Measurements from ENCODE around the gene FMNL3.

- TF ChIP-seq TBX2 (CRISPR knock-in tag; IDR thresholded peaks at IDR 0.05; ENCODE audit: borderline replicate concordance) (no peak), CTCF (CRISPR knock-in tag; IDR thresholded peaks at IDR 0.05) (no peak), SETDB1 (CRISPR knock-in tag; IDR thresholded peaks at IDR 0.05; ENCODE audit: borderline replicate concordance) (no peak)
These were observed 58.5 kb downstream of the FMNL3 start for GRCh38 chr12:49648712-49649003.
